NT2/D1 (cell line): ENCODE measurements around the gene BICRA.

Experiments
- SUZ12 ChIP-seq: IDR thresholded peaks from 2 replicates; pipeline ENCODE4 v1.6.1; 2011; ENCODE audit not compliant: insufficient read length, insufficient read depth; ENCODE audit errors: extremely low read depth
- YY1 ChIP-seq: IDR thresholded peaks from 2 replicates; pipeline ENCODE4 v1.6.1; 2011; ENCODE audit not compliant: insufficient read length, insufficient read depth
- ZNF274 ChIP-seq: IDR thresholded peaks from 2 replicates; pipeline ENCODE4 v1.6.1; 2011; ENCODE audit warnings: mild to moderate bottlenecking, low read depth, low read length

GRCh38 chr19:47623151-47623920 lies 14.4 kb downstream of the BICRA start:
- no peak for TF ChIP-seq YY1
- TF ChIP-seq ZNF274 = no peak
- no peak for TF ChIP-seq SUZ12
